Osteocyte (in vitro differentiated cells): Measurements from ENCODE around the gene KBTBD13. TPM values are rescaled to one million over a fixed set of nuclear protein-coding genes. Genes with fewer than 3 reads are reported as not detected.

Source experiments
- DNase-seq: peaks from one replicate; pipeline ENCODE4 v3.0.0; 2021; ENCODE audit warnings: mixed read lengths; ENCODE audit not compliant: unreplicated experiment; ENCODE audit errors: extremely low spot score
- H3K27ac Mint-ChIP-seq: one replicate; pipeline ENCODE4 v1.8.0; 2021; ENCODE audit warnings: mild to moderate bottlenecking, mixed read lengths; ENCODE audit not compliant: unreplicated experiment
- H3K27me3 Mint-ChIP-seq: one replicate; pipeline ENCODE4 v1.8.0; 2021; ENCODE audit warnings: mixed read lengths; ENCODE audit not compliant: unreplicated experiment
- H3K36me3 Mint-ChIP-seq: one replicate; pipeline ENCODE4 v1.8.0; 2021; ENCODE audit warnings: mixed read lengths; ENCODE audit not compliant: unreplicated experiment
- H3K4me1 Mint-ChIP-seq: one replicate; pipeline ENCODE4 v1.8.0; 2021; ENCODE audit warnings: mixed read lengths; ENCODE audit not compliant: unreplicated experiment
- H3K4me3 Mint-ChIP-seq: one replicate; pipeline ENCODE4 v1.8.0; 2021; ENCODE audit warnings: mild to moderate bottlenecking, moderate library complexity, mixed read lengths; ENCODE audit not compliant: unreplicated experiment
- H3K9me3 Mint-ChIP-seq: one replicate; pipeline ENCODE4 v1.8.0; 2021; ENCODE audit warnings: mixed read lengths; ENCODE audit not compliant: unreplicated experiment
- CTCF ChIP-seq: fragments of 200-600 bp; sonication (generic); IDR thresholded peaks from 2 replicates; pipeline ENCODE4 v1.5.0; 2021; ENCODE audit warnings: antibody characterized with exemption, mild to moderate bottlenecking, moderate library complexity
- total RNA-seq: library from RNA; stranded (reverse); gene quantifications from 2 replicates; pipeline ENCODE4 v1.2.1, GENCODE V29; 2021

KBTBD13 gene
- total RNA-seq, 1 donor from 2014 or later, result not detected

- TF ChIP-seq CTCF, result no peak
- H3K27ac Mint-ChIP-seq, result no peak overlapping the region
These were observed 9.3 kb upstream of the KBTBD13 start for GRCh38 chr15:65067317-65067644.

DNA sequence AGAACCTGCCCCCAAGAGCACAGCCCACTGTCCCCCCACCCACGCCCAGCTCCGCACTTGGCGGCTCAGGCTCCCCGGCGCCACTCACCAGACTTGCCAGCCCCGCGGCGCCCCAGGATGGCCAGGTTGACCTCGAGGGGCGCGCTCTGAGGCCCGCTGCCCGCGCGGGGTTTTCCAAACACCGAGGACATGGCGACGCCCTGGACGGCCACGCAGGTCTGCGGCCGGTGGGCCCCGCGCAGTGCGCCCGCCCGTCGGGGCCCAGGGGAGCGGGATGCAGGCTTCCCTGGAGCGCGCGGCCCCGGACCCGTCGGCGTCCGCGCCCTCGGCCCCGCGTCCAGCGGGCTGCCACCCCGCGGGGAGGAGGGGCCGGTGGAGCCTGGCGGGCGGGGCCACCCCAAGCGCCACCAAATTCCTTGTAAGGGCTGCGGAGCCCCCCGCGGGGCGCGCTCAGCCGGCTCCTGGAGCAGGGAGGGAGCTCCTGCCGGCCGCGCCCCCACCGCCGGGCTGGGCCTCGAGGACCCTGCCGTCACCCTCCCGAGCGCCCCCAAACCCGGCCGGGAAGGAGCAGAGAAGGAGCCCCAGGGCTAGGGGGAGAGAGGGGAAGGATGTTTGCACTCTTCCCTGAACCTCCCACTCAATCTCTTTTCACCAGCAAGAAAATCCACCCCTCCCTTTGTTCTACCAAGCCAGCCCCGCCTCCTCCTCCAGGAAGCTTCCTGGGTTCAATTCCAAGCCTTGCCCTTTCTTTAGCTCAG lies 8.7 kb upstream of the KBTBD13 start, which contains the start of gene RASL12:
TSS of gene RASL12 (minus strand) at position 347 of the 758 bp plus-strand sequence. CDS start at position 191, 156 bp downstream.
- Mint-ChIP-seq H3K4me1 (peaks cover 56% of the 10 kb centered on the region), H3K27ac (no peak within 1 kb of the TSS), H3K9me3 (no peaks in the 10 kb centered on the region), H3K36me3 (no peaks in the 10 kb centered on the region), H3K4me3 (peak within 1 kb of the TSS; percentile 56), H3K27me3 (peaks cover 7% of the 10 kb centered on the region)
- DNase-seq, result no peak
- no peak for TF ChIP-seq CTCF

More at GRCh38 chr15:65067317-65067644, 9.3 kb upstream of the KBTBD13 start:
- peaks cover 54% of the 10 kb centered on the region for H3K4me1 Mint-ChIP-seq
- no peak for DNase-seq
- peak overlapping the region; percentile 56 for H3K4me3 Mint-ChIP-seq
- no peaks in the 10 kb centered on the region for H3K36me3 Mint-ChIP-seq
- H3K27me3 Mint-ChIP-seq, result peaks cover 7% of the 10 kb centered on the region
- no peaks in the 10 kb centered on the region for H3K9me3 Mint-ChIP-seq

DNA sequence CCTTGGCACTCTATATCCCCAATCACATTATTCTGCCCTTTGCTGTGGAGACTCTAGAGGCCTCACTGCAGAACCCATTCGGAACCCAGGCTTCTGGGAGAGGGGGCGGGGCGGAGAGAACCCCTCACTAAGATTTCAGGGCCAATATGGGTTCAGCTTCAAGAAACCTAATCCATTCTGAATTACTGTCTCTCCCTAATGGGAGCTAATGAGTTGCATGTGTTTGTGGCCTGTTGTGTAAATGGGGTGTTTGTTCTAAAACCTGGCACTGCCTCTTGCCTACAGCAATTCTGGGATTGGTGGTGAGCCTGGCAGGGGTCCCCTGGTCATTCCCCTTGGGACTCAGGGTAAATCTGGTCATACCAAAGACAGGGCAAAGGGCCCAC lies 8.2 kb upstream of the KBTBD13 start:
- no peaks in the 10 kb centered on the region for H3K36me3 Mint-ChIP-seq
- no peak for DNase-seq
- peak overlapping the region; percentile 28 for H3K4me3 Mint-ChIP-seq
- peaks cover 56% of the 10 kb centered on the region for H3K4me1 Mint-ChIP-seq
- H3K27ac Mint-ChIP-seq, result no peak overlapping the region
- peaks cover 7% of the 10 kb centered on the region for H3K27me3 Mint-ChIP-seq
- H3K9me3 Mint-ChIP-seq, result no peaks in the 10 kb centered on the region
- TF ChIP-seq CTCF, result no peak

DNA sequence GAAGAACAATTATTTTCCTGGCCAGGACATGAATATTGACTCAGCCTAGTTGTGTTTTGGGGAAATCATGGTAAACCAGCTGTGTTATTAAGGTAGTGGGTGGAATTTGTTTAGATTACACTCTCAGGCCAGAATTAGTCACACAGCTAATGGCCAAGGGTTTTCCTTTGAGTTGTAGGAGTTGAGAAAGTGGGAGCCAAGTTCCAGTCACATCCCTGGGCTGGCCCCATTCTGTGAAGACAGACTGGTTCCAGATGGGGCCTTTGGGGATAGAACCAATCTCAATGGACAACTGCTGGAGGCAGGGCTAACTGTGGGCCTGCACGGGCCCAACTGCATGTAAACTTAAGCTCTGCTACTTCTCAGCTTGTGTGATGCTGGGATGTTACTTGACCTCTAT lies 7.4 kb upstream of the KBTBD13 start:
- no peak for DNase-seq
- Mint-ChIP-seq H3K27me3 (peaks cover 4% of the 10 kb centered on the region), H3K4me3 (no peak overlapping the region), H3K36me3 (no peaks in the 10 kb centered on the region), H3K4me1 (peaks cover 56% of the 10 kb centered on the region), H3K27ac (no peak overlapping the region), H3K9me3 (no peaks in the 10 kb centered on the region)
- TF ChIP-seq CTCF, result no peak

DNA sequence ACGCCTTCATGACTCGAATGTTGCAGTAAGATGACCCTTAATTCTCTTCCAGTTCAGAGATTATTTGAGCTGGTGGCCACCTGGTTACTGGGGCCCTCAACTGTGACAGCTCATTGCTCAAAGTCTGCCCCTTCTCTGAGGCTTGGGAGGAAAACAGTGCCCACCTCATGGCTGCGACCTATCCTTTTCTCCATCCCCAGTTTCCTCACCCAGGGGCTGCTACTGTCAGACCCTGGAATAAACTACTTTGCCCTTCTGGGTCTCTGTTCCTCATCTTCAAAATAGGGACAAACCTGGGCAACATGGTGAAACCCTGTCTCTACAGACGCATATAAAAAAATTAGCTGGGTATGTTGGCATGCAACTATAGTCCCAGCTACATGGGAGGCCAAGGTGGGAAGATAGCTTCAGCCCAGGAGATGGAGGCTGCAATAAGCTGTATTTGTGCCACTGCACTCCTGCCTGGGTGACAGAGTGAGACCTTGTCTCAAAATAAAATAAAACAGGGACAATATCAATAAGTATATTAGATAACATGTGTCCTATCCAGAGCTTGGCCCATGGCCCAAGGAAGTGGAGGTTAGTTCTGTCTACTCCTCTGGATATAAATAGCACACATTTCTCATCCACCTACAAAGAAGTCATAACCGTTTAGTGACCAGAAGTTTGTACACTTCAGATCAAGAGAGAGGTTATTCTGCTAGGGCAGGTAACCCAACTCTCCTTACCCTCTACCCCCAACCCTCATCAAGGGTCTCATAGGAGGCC lies 6.6 kb upstream of the KBTBD13 start:
- DNase-seq, result no peak
- Mint-ChIP-seq H3K4me3 (no peak overlapping the region), H3K36me3 (no peaks in the 10 kb centered on the region), H3K27ac (no peak overlapping the region), H3K9me3 (no peaks in the 10 kb centered on the region), H3K27me3 (peaks cover 4% of the 10 kb centered on the region), H3K4me1 (peaks cover 56% of the 10 kb centered on the region)
- no peak for TF ChIP-seq CTCF
